Common myeloid progenitor, CD34-positive (primary cell): ENCODE measurements around the gene PTPDC1.
A peak's percentile ranks its signal among the peaks of the same experiment; 100 is the strongest.

ENCODE experiments used
- CTCF ChIA-PET: fragments of 350-600 bp; sonication (Branson Sonifier 250); formaldehyde crosslinking; loops from one replicate; lab custom pipeline; 2021; ENCODE audit warnings: antibody characterized with exemption; lab: Charles Lee
- POLR2A ChIA-PET: fragments of 350-600 bp; sonication (Branson Sonifier 250); formaldehyde crosslinking; loops from one replicate; lab custom pipeline; 2021; ENCODE audit warnings: antibody characterized with exemption; lab: Charles Lee
- DNase-seq, 3 donors: peaks; one replicate each; pipeline versions ENCODE4 v3.0.0 to v3.0.0-alpha.2; 2013
- H3K27ac ChIP-seq, 2 experiments: 1 replicate in 1 of 2; 2 replicates in 1 of 2; pipeline ENCODE4 v1.7.0; 2013; ENCODE audit warnings: inconsistent platforms in 2 of 2, low read length in 2 of 2, mild to moderate bottlenecking in 2 of 2, low read depth in 1 of 2, moderate library complexity in 1 of 2; ENCODE audit not compliant: severe bottlenecking in 2 of 2, insufficient read depth in 1 of 2, poor library complexity in 1 of 2
- H3K27me3 ChIP-seq, 5 experiments: replicated peaks in 2 of 5; 1 replicate in 3 of 5; 2 replicates in 2 of 5; pipeline versions ENCODE4 v1.6.1 to v1.7.0; 2013; ENCODE audit warnings: low read length in 4 of 5, mild to moderate bottlenecking in 2 of 5, moderate library complexity in 2 of 5, inconsistent platforms in 1 of 5; ENCODE audit not compliant: insufficient read depth in 5 of 5, control insufficient read depth in 4 of 5
- H3K36me3 ChIP-seq, 4 experiments: 1 replicate in 2 of 4; 2 replicates in 2 of 4; pipeline versions ENCODE4 v1.6.1 to v1.7.0; 2013; ENCODE audit warnings: low read length in 3 of 4, control low read depth in 1 of 4, mild to moderate bottlenecking in 1 of 4; ENCODE audit not compliant: control insufficient read depth in 4 of 4, insufficient read depth in 4 of 4
- H3K4me1 ChIP-seq, 4 experiments: 1 replicate in 3 of 4; 2 replicates in 1 of 4; pipeline versions ENCODE4 v1.6.1 to v1.7.1; 2013; ENCODE audit warnings: low read length in 3 of 4, mild to moderate bottlenecking in 3 of 4, control low read depth in 1 of 4, inconsistent platforms in 1 of 4, moderate library complexity in 1 of 4; ENCODE audit not compliant: control insufficient read depth in 4 of 4, insufficient read depth in 4 of 4; ENCODE audit errors: control extremely low read depth in 1 of 4
- H3K4me3 ChIP-seq, 7 experiments: 1 replicate in 4 of 7; 2 replicates in 3 of 7; pipeline versions ENCODE4 v1.5.1 to v1.7.0; 2013; ENCODE audit warnings: mild to moderate bottlenecking in 7 of 7, low read length in 6 of 7, moderate library complexity in 6 of 7, inconsistent platforms in 2 of 7, low read depth in 2 of 7, control low read depth in 1 of 7; ENCODE audit not compliant: insufficient read depth in 4 of 7, control insufficient read depth in 1 of 7; ENCODE audit errors: extremely low read depth in 1 of 7
- H3K9me3 ChIP-seq, 5 experiments: 1 replicate in 4 of 5; 2 replicates in 1 of 5; pipeline versions ENCODE4 v1.6.1 to v1.7.1; 2013; ENCODE audit warnings: low read length in 4 of 5, mild to moderate bottlenecking in 2 of 5, inconsistent platforms in 1 of 5, low read depth in 1 of 5, moderate library complexity in 1 of 5; ENCODE audit not compliant: control insufficient read depth in 4 of 5, insufficient read depth in 2 of 5; ENCODE audit errors: control extremely low read depth in 1 of 5
- WGBS: methylation state at CpG from one replicate; pipeline ENCODE4 v1.1.5; 2013; ENCODE audit not compliant: insufficient coverage; 5-methylcytosine and 5-hydroxymethylcytosine counted together

Gene PTPDC1

DNA sequence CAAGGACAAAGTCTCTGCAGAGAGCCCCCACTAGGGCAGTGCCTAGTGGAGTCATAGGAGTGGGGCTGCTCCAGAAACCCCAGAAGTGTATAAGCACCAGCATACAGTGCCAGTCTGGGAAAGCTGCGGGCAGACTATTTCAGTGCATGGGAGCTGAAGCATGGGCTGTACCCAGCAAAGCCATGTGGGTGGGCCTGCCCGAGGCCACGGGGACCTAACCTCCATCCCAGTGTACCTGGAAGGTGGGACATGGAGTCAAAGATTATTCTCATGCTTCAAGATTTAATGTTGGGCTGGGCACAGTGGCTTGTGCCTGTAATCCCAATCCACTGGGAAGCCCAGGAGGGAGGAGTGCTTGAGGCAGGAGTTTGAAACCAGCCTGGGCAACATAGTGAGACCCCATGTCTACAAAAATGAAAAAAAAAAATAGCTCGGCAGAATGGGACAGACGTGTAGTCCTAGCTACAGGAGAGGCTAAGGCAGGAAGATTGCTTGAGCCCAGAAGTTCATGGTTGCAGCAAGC is 36.7 kb downstream of the PTPDC1 start:
- POLR2A ChIA-PET, result no interaction called here
- WGBS, result 100% methylated on average over 5 of the region's 5 CpGs
- H3K4me1 ChIP-seq, result no peaks in the 10 kb centered on the region
- no peaks in the 10 kb centered on the region for H3K27me3 ChIP-seq
- no peak overlapping the region for H3K27ac ChIP-seq
- no peak for DNase-seq
- no peak overlapping the region for H3K4me3 ChIP-seq
- CTCF ChIA-PET, result interaction anchor here (0.6 to 2.2 kb wide), 2 partner anchors 10 to 47 kb away, joined by 3 to 6 read pairs; no protein-coding TSS in a partner anchor
- H3K9me3 ChIP-seq, result peaks cover 0 to 8% (median 0%) of the 10 kb centered on the region in 5 experiments
- H3K36me3 ChIP-seq, result no peaks in the 10 kb centered on the region

DNA sequence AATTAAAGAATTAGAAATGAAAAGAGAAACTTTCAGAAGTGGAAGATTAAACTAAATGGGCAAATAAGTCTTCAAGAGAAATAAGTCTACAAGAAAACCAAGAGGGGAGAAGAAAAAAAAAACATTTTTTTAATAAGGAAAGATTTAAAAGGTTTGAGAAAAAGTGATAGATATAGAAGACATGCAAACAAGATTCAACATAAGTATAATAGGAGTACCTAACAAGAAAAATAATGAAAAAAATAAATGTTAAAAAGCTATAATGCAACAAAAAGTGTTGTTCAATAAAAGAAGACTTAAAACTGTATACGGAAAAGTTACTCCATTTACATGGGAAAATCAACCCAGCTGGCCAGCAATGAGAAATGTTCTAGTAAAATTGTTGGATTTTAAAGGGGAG is 42.6 kb downstream of the PTPDC1 start:
- Histone ChIP-seq H3K36me3 (no peaks in the 10 kb centered on the region), H3K4me3 (no peak overlapping the region), H3K27ac (no peak overlapping the region), H3K9me3 (peaks cover 4 to 31% (median 18%) of the 10 kb centered on the region in 5 experiments), H3K27me3 (no peaks in the 10 kb centered on the region), H3K4me1 (no peaks in the 10 kb centered on the region)
- DNase-seq, result no peak
- WGBS, result no CpG with 5 or more reads among the region's 1 CpG
- POLR2A ChIA-PET, result no interaction called here
- CTCF ChIA-PET, result no interaction called here

DNA sequence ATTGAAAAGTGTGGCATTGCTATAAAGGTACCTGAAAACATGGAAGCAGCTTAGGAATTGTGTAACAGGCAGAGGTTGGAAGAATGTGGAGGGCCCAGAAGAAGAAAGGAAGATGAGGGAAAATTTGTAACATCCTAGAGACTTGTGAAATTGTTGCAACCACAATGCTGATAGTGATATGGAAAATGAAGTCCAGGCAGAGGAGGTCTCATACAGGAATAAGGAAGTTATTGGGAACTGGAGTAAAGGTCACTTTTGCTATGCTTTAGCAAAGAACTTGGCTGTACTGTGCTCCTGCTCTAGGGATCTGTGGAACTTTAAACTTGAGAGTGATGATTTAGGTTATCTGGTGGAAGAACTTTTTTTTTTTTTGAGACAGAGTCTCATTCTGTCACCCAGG is 43.5 kb downstream of the PTPDC1 start:
- DNase-seq, result no peak
- H3K4me1 ChIP-seq, result no peaks in the 10 kb centered on the region
- H3K4me3 ChIP-seq, result no peak overlapping the region
- H3K27me3 ChIP-seq, result no peaks in the 10 kb centered on the region
- peaks cover 4 to 31% (median 18%) of the 10 kb centered on the region in 5 experiments for H3K9me3 ChIP-seq
- POLR2A ChIA-PET, result no interaction called here
- no peaks in the 10 kb centered on the region for H3K36me3 ChIP-seq
- H3K27ac ChIP-seq, result no peak overlapping the region
- CTCF ChIA-PET, result no interaction called here

DNA sequence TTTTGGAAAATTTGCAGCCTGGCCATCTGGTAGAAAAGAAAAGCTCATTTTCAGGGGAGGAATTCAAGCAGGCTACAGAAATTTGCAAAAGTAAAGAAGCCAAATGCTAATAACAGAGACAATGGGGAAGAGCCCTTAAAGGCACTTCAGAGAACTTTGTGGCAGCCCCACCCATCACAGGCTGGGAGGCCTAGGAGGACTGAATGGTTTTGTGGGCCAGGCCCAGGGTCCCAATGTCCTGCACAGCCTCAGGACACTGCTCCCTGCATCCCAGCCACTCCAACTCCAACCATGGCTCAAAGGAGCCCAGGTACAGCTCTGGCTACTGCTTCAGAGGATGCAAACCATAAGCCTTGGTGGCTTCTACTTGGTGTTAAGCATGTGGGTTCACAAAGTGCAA is 44.3 kb downstream of the PTPDC1 start:
- ChIA-PET POLR2A (no interaction called here), CTCF (no interaction called here)
- Histone ChIP-seq H3K27me3 (no peaks in the 10 kb centered on the region), H3K4me3 (peak overlapping the region in 1 of 7 experiments; percentile 28), H3K36me3 (no peaks in the 10 kb centered on the region), H3K27ac (no peak overlapping the region), H3K4me1 (no peaks in the 10 kb centered on the region), H3K9me3 (peaks cover 4 to 31% (median 18%) of the 10 kb centered on the region in 5 experiments)
- DNase-seq, result no peak

DNA sequence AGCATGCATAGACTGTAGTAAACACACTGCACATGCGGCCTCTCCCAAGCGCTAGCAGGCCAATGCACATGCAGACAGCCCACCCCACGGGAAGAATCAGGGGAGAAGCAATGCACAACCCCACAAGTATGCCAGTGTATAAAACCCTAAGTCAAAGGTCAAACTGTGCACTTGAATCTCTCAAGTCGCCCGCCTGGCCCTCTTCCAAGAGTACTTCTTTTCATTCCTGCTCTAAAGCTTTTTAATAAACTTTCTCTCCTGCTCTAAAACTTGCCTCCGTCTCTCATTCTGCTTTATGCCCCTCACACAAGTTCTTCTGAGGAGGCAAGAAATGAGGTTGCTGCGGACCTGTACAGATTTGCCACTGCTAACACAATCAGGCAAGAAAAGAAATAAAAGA is 50.4 kb downstream of the PTPDC1 start:
- H3K27ac ChIP-seq, result no peak overlapping the region
- H3K9me3 ChIP-seq, result peaks cover 0 to 5% (median 0%) of the 10 kb centered on the region in 5 experiments
- DNase-seq, result no peak
- H3K36me3 ChIP-seq, result no peaks in the 10 kb centered on the region
- no peaks in the 10 kb centered on the region for H3K27me3 ChIP-seq
- ChIA-PET CTCF (interaction anchor here (0.6 to 1.6 kb wide), 2 partner anchors 19 to 92 kb away, joined by 3 to 5 read pairs; no protein-coding TSS in a partner anchor), POLR2A (no interaction called here)
- H3K4me3 ChIP-seq, result no peak overlapping the region
- WGBS, result 93% methylated on average over 6 of the region's 7 CpGs
- peaks cover 0 to 27% (median 0%) of the 10 kb centered on the region in 4 experiments for H3K4me1 ChIP-seq

DNA sequence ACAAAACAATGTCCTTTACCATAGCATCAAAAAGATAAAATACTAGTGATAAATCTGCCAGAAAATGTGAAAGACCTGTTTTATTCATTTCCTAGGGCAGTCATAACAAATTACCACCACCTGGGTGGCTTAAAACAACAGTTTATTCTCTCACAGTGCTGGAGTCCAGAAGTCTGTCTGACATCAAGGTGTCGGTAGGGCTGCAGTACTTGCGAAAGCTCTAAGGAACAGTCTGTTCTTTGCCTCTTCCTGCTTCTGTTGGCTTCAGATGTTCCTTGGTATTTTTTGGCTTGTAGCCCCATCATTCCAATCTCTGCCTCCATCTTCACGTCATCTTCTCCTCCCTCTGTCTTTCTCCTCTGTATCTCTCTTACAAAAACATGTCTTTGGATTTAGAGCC is 51.0 kb downstream of the PTPDC1 start:
- Histone ChIP-seq H3K9me3 (peaks cover 0 to 4% (median 0%) of the 10 kb centered on the region in 5 experiments), H3K27ac (no peak overlapping the region), H3K36me3 (no peaks in the 10 kb centered on the region), H3K4me3 (peak overlapping the region in 1 of 7 experiments; percentile 32), H3K4me1 (peaks cover 0 to 32% (median 2%) of the 10 kb centered on the region in 4 experiments), H3K27me3 (no peaks in the 10 kb centered on the region)
- 54% methylated on average over 3 of the region's 3 CpGs for WGBS
- DNase-seq, result no peak
- ChIA-PET CTCF (interaction anchor here (1.6 kb wide), 1 partner anchor 18 kb away, joined by 5 read pairs; no protein-coding TSS in a partner anchor), POLR2A (interaction anchor here (0.7 kb wide), 1 partner anchor 1686 kb away, joined by 3 read pairs; no protein-coding TSS in a partner anchor)

DNA sequence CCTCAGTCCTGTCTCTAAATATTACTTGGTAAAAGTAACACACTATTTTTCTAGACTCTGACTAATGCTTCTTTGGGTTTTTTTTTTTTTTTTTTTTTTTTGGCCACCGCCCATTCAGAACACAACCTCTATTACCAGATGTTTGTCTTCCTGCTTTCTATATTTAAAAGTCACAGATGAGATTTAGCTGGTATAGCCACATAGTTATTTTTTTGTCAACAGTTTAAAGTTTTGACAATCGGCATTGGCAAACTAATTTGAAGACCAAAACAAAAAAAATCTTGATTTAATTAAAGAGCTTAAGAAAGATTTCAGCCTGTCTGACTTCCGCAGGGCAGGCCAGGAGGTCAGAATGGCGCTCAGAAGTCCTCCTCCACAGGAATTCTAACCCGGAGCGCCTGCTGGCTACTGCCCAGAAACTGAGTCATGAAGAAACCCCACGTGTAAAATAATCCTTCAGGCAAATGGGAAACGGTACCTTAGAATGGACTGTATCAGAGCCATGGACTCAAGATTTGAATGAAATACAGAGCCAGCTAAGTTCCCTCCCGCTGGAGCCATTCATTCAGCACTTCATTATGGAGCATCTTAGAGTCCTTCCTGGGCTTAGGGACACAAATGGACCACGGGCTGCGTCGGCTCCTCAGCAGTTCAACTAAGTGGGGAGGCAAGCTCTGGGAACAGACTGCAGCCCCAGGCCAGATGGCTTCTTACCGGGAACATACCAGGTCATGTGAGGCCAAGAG is 55.6 kb downstream of the PTPDC1 start:
- 95% methylated on average over 10 of the region's 13 CpGs for WGBS
- H3K4me1 ChIP-seq, result peaks cover 0 to 28% (median 6%) of the 10 kb centered on the region in 4 experiments
- H3K27ac ChIP-seq, result peak overlapping the region in 1 of 2 experiments; percentile 12
- ChIA-PET POLR2A (no interaction called here), CTCF (interaction anchor here (0.9 to 1.4 kb wide), 2 partner anchors 14 to 73 kb away, joined by 3 read pairs; no protein-coding TSS in a partner anchor)
- no peaks in the 10 kb centered on the region for H3K27me3 ChIP-seq
- no peaks in the 10 kb centered on the region for H3K36me3 ChIP-seq
- DNase-seq, result peak in 2 of 3 donors; percentile 31 to 45
- H3K4me3 ChIP-seq, result no peak overlapping the region
- no peaks in the 10 kb centered on the region for H3K9me3 ChIP-seq
